ENCODE data around the gene NUP107.

Gene NUP107

GRCh38 chr12:68765696-68766095, 78.9 kb downstream of the NUP107 start:
- peaks cover 38 to 57% (median 49%) of the 10 kb centered on the region in 3 donors for H3K36me3 ChIP-seq
- H3K4me3 ChIP-seq: no peak overlapping the region
- H3K9me3 ChIP-seq: no peaks in the 10 kb centered on the region
- no peak for TF ChIP-seq CTCF (IDR thresholded peaks at IDR 0.05)
- DNase-seq: no peak
- H3K27ac ChIP-seq: no peak overlapping the region
- H3K27me3 ChIP-seq: no peaks in the 10 kb centered on the region
- no peaks in the 10 kb centered on the region for H3K4me1 ChIP-seq
- intact Hi-C loops (cut with DNase I; ENCODE audit: low total_unique reads): no loop called here

DNA sequence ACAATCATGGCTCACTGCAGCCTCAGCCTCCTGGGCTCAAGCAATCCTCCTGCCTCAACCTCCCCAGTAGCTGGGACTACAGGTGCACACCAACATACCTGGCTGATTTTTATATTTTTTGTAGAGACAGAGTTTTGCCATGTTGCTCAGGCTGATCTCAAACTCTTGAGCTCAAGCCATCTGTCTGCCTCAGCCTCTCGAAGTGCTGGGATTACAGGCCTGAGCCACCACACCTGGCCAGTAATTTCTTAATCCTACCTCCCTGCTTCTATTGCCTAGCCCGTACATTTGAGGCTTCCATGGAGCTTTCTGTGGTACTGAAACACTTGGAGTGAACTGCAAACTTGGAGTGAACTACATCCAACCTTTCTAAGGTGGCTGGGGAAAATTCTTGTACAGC, 79.9 kb downstream of the NUP107 start:
- H3K27me3 ChIP-seq: no peaks in the 10 kb centered on the region
- H3K36me3 ChIP-seq: peaks cover 31 to 47% (median 42%) of the 10 kb centered on the region in 3 donors
- no peak for DNase-seq

GRCh38 chr12:68767191-68767590, 80.4 kb downstream of the NUP107 start:
- intact Hi-C loops (cut with DNase I; ENCODE audit: low total_unique reads): no loop called here
- H3K4me1 ChIP-seq: no peaks in the 10 kb centered on the region
- H3K9me3 ChIP-seq: no peaks in the 10 kb centered on the region
- no peak for TF ChIP-seq CTCF (IDR thresholded peaks at IDR 0.05)
- peaks cover 31 to 42% (median 41%) of the 10 kb centered on the region in 3 donors for H3K36me3 ChIP-seq
- H3K27ac ChIP-seq: no peak overlapping the region
- H3K4me3 ChIP-seq: no peak overlapping the region
- DNase-seq: no peak
- no peaks in the 10 kb centered on the region for H3K27me3 ChIP-seq

More for the DNA sequence above, 79.9 kb downstream of the NUP107 start:
- Histone ChIP-seq H3K4me3 (no peak overlapping the region), H3K27ac (no peak overlapping the region), H3K9me3 (no peaks in the 10 kb centered on the region), H3K4me1 (no peaks in the 10 kb centered on the region)
- no peak for TF ChIP-seq CTCF (IDR thresholded peaks at IDR 0.05)
- intact Hi-C loops (cut with DNase I; ENCODE audit: low total_unique reads): no loop called here

- DNase-seq: no peak
- Histone ChIP-seq H3K4me1 (no peaks in the 10 kb centered on the region), H3K27ac (no peak overlapping the region), H3K27me3 (no peaks in the 10 kb centered on the region), H3K9me3 (no peaks in the 10 kb centered on the region), H3K36me3 (peaks cover 29 to 30% (median 30%) of the 10 kb centered on the region in 3 donors), H3K4me3 (no peak overlapping the region)
- TF ChIP-seq CTCF (IDR thresholded peaks at IDR 0.05): no peak
- intact Hi-C loops (cut with DNase I; ENCODE audit: low total_unique reads): no loop called here
Observed at GRCh38 chr12:68768431-68768939, 81.7 kb downstream of the NUP107 start.

- peaks cover 14 to 17% (median 16%) of the 10 kb centered on the region in 3 donors for H3K36me3 ChIP-seq
- H3K27ac ChIP-seq: no peak overlapping the region
- H3K4me1 ChIP-seq: no peaks in the 10 kb centered on the region
- H3K9me3 ChIP-seq: no peaks in the 10 kb centered on the region
- intact Hi-C loops (cut with DNase I; ENCODE audit: low total_unique reads): no loop called here
- no peaks in the 10 kb centered on the region for H3K27me3 ChIP-seq
- no peak for DNase-seq
- no peak overlapping the region for H3K4me3 ChIP-seq
- TF ChIP-seq CTCF (IDR thresholded peaks at IDR 0.05): no peak
Observed at GRCh38 chr12:68769941-68770340, 83.2 kb downstream of the NUP107 start.
